ENCODE data around the gene KIFC1. TPM values are rescaled to one million over a fixed set of nuclear protein-coding genes. Genes with fewer than 3 reads are reported as not detected.
"Not testable (repeated sequence)": the region's sequence is repeated elsewhere in the genome, so short reads cannot be mapped to it uniquely, and the experiment has no call there.

The KIFC1 gene
- total RNA-seq, 1 experiment from 2014 or later = 84.5 TPM

- peaks cover 11% of the 10 kb centered on the region for H3K4me1 ChIP-seq
- peak overlapping the region; percentile 37 for H3K4me3 ChIP-seq
- peaks cover 12% of the 10 kb centered on the region; the same call in 1 of the 2 replicates for H3K36me3 ChIP-seq
- DNase-seq = no peak
- H3K27me3 ChIP-seq = no peaks in the 10 kb centered on the region
- H3K9me3 ChIP-seq (replicated peaks) = no peaks in the 10 kb centered on the region
- peak overlapping the region; percentile 53 for H3K27ac ChIP-seq
Observed at GRCh38 chr6:33390767-33391277, 801 bp upstream of the KIFC1 start.

- Histone ChIP-seq H3K4me1 (peaks cover 11% of the 10 kb centered on the region), H3K36me3 (peaks cover 15% of the 10 kb centered on the region; the same call in 1 of the 2 replicates), H3K27me3 (no peaks in the 10 kb centered on the region), H3K4me3 (peak overlapping the region; percentile 80), H3K9me3 (replicated peaks) (no peaks in the 10 kb centered on the region), H3K27ac (peak overlapping the region; percentile 87)
- peak; percentile 38 to 41 for DNase-seq
Observed at GRCh38 chr6:33391922-33392594, 435 bp downstream of the KIFC1 start.

DNA sequence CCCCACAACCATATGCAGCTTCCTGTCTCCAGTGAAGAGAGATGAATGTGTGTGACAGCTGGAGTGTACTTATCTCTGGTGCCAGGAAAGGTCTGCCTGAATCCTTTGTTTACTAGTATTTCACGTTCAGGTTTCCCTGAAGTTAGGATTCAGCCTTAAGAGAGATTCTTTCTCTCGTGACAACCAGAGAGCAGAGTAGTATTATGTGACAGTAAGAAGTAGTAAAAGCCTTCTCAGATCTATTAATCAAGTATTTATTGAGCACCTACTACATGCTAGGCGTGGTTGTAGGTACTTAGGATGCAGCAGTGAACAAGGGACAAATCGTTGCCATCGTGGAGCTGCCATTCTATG lies 949 bp downstream of the KIFC1 start:
- no peaks in the 10 kb centered on the region for H3K27me3 ChIP-seq
- peaks cover 11% of the 10 kb centered on the region for H3K4me1 ChIP-seq
- H3K27ac ChIP-seq = peak overlapping the region; percentile 87
- peak; percentile 35 to 59 for DNase-seq
- peak overlapping the region; percentile 80 for H3K4me3 ChIP-seq
- peaks cover 18% of the 10 kb centered on the region for H3K36me3 ChIP-seq
- H3K9me3 ChIP-seq (replicated peaks) = no peaks in the 10 kb centered on the region

- Histone ChIP-seq H3K36me3 (peaks cover 22% of the 10 kb centered on the region), H3K4me1 (peaks cover 11% of the 10 kb centered on the region), H3K27me3 (no peaks in the 10 kb centered on the region), H3K9me3 (replicated peaks) (no peaks in the 10 kb centered on the region), H3K4me3 (peak overlapping the region; percentile 80), H3K27ac (peak overlapping the region; percentile 87)
- no peak for DNase-seq
Observed at GRCh38 chr6:33392979-33393378, 1.4 kb downstream of the KIFC1 start.

DNA sequence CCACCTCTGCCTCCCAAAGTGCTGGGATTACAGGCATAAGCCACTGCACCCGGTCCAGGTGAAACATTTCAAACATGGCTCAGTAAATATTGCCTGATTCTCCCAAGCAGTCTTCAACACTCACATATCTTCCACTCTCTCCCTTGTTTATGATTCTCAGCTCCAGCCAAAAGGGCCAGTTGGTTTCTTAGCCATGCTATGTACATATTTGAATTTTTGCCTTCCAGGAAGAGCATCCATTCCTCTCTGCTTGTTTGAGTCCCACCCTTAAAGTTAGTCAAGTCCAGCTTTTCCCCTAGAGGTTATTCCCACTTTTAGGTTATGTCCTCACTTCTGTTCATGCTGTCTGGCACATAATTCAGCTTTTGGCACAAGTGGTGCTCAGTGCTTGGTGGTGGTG lies 5.9 kb downstream of the KIFC1 start:
- no peak overlapping the region for H3K27ac ChIP-seq

DNA sequence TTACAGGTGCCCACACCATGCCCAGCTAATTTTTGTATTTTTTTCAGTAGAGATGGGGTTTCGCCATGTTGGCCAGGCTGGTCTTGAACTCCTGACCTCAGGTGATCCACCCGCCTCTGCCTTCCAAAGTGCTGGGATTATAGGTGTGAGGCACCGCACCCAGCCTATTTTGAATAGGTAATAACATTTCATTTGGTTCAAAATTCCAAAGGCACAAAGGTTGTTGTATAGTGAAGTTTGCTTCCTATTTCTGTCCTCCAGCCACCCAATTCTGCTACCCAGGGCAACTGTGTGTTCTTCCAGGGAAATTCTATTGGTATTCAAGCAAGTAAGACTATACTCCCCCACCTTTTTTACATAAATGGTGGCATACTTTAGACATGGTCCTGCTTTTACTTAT lies 7.0 kb downstream of the KIFC1 start:
- not testable (repeated sequence) for H3K27ac ChIP-seq; H3K27me3 ChIP-seq; DNase-seq; H3K4me1 ChIP-seq; H3K9me3 ChIP-seq (replicated peaks); H3K4me3 ChIP-seq
- H3K36me3 ChIP-seq = peaks cover 73% of the 10 kb centered on the region

More for the DNA sequence above, 5.9 kb downstream of the KIFC1 start:
- Histone ChIP-seq H3K36me3 (peaks cover 62% of the 10 kb centered on the region), H3K9me3 (replicated peaks) (no peaks in the 10 kb centered on the region), H3K4me1 (peaks cover 4% of the 10 kb centered on the region), H3K4me3 (no peak overlapping the region), H3K27me3 (no peaks in the 10 kb centered on the region)
- no peak for DNase-seq

DNA sequence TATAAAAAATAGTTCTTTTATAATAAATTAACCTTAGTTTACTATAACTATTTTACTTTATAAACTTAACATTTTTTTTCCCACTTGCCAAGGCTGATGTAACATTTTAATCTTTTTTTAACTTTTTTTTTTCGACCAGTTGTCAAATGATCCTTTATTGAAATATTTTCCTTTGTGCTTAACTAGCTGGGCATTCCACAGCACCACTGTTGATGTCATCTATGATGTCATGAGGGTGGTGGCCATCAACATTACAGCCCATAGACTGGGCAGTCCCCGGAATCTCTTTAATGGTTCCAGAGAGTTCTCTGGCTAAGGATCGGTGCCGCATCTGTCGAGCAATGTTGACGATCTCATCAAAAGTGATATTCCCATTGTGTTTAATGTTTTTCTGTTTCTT lies 8.3 kb downstream of the KIFC1 start:
- not testable (repeated sequence) for H3K27ac ChIP-seq; DNase-seq; H3K27me3 ChIP-seq; H3K4me1 ChIP-seq; H3K9me3 ChIP-seq (replicated peaks); H3K4me3 ChIP-seq
- H3K36me3 ChIP-seq = peaks cover 81% of the 10 kb centered on the region

DNA sequence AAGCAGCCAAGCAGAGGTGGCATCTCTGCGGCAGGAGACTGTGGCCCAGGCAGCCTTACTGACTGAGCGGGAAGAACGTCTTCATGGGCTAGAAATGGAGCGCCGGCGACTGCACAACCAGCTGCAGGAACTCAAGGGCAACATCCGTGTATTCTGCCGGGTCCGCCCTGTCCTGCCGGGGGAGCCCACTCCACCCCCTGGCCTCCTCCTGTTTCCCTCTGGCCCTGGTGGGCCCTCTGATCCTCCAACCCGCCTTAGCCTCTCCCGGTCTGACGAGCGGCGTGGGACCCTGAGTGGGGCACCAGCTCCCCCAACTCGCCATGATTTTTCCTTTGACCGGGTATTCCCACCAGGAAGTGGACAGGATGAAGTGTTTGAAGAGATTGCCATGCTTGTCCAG lies 13.3 kb downstream of the KIFC1 start:
- Histone ChIP-seq H3K36me3 (peaks cover 81% of the 10 kb centered on the region), H3K27ac (no peak overlapping the region), H3K4me3 (no peak overlapping the region), H3K4me1 (peaks cover 5% of the 10 kb centered on the region), H3K27me3 (no peaks in the 10 kb centered on the region), H3K9me3 (replicated peaks) (no peaks in the 10 kb centered on the region)
- DNase-seq = no peak

DNA sequence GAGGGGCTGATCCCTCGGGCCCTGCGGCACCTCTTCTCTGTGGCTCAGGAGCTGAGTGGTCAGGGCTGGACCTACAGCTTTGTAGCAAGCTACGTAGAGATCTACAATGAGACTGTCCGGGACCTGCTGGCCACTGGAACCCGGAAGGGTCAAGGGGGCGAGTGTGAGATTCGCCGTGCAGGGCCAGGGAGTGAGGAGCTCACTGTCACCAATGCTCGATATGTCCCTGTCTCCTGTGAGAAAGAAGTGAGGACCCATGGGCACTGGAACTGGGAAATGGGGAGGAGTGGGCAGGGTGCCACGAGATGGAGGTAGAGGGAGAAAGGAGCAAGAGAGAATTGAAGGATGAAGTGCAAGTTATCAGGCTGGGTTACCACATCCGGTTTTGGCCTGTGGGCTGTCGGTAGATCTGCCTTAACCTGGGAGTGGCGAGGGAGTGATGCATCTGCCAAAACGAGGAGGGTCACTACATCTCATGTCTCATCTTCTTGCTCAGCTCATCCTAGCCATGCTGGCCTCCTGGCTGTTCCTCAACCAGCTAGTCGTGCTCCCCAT lies 13.8 kb downstream of the KIFC1 start:
- peaks cover 5% of the 10 kb centered on the region for H3K4me1 ChIP-seq
- DNase-seq = no peak
- H3K27ac ChIP-seq = no peak overlapping the region
- H3K27me3 ChIP-seq = no peaks in the 10 kb centered on the region
- H3K9me3 ChIP-seq (replicated peaks) = no peaks in the 10 kb centered on the region
- H3K36me3 ChIP-seq = peaks cover 81% of the 10 kb centered on the region
- no peak overlapping the region for H3K4me3 ChIP-seq

GRCh38 chr6:33406126-33406525 lies 14.5 kb downstream of the KIFC1 start:
- DNase-seq = no peak
- H3K36me3 ChIP-seq = peaks cover 75% of the 10 kb centered on the region
- H3K9me3 ChIP-seq (replicated peaks) = no peaks in the 10 kb centered on the region

DNA sequence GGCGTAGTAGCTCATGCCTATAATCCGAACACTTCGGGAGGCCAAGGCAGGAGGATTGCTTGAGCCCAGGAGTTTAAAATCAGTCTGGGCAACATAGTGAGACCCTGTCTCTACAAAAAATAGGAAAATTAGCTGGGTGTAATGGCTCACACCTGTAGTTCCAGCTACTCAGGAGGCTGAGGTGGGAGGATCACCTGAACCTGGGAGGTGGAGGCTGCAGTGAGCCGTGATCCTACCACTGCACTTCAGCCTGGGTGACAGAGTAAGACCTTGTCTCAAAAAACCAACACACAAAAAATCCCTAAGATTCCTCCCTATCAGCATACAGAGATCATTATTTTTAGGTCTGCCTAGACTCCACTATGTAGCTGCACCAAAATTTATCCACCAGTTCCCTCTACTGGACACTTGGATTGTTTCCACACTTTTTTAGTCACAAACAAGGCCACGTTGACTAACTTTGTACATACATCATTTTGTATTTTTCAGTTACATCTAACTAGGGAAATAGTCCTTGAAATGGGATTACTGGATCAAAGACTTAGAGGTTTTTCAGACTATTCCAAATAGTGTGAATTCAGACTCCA lies 15.6 kb downstream of the KIFC1 start:
- H3K36me3 ChIP-seq = peaks cover 64% of the 10 kb centered on the region

More at GRCh38 chr6:33406126-33406525, 14.5 kb downstream of the KIFC1 start:
- Histone ChIP-seq H3K4me1 (peaks cover 5% of the 10 kb centered on the region), H3K27me3 (no peaks in the 10 kb centered on the region), H3K27ac (no peak overlapping the region), H3K4me3 (no peak overlapping the region)

GRCh38 chr6:33410050-33410710 lies 18.6 kb downstream of the KIFC1 start:
- peaks cover 37% of the 10 kb centered on the region for H3K36me3 ChIP-seq
- H3K27ac ChIP-seq = peak overlapping the region; percentile 61
- no peaks in the 10 kb centered on the region for H3K9me3 ChIP-seq (replicated peaks)
- H3K27me3 ChIP-seq = no peaks in the 10 kb centered on the region
- peak overlapping the region; percentile 89 for H3K4me3 ChIP-seq
- H3K4me1 ChIP-seq = peaks cover 5% of the 10 kb centered on the region
- peak; percentile 97 to 98 for DNase-seq

More for the DNA sequence above, 15.6 kb downstream of the KIFC1 start:
- no peaks in the 10 kb centered on the region for H3K9me3 ChIP-seq (replicated peaks)
- H3K27ac ChIP-seq = no peak overlapping the region
- H3K4me3 ChIP-seq = no peak overlapping the region
- DNase-seq = peak in 1 of 2 experiments; percentile 30
- peaks cover 5% of the 10 kb centered on the region for H3K4me1 ChIP-seq
- no peaks in the 10 kb centered on the region for H3K27me3 ChIP-seq

- Histone ChIP-seq H3K9me3 (replicated peaks) (no peaks in the 10 kb centered on the region), H3K27ac (peak within 1 kb of the TSS; percentile 61), H3K36me3 (peaks cover 32% of the 10 kb centered on the region), H3K27me3 (no peaks in the 10 kb centered on the region), H3K4me1 (peaks cover 5% of the 10 kb centered on the region), H3K4me3 (peak within 1 kb of the TSS; percentile 89)
- DNase-seq = no peak
Observed at GRCh38 chr6:33410711-33411631, 19.3 kb downstream of the KIFC1 start, which contains the start of gene PHF1. Gene PHF1, plus strand, starts transcription at chr6:33411014. Its CDS starts 1,250 bp downstream, at chr6:33412264.

- peaks cover 5% of the 10 kb centered on the region for H3K4me1 ChIP-seq
- no peaks in the 10 kb centered on the region for H3K9me3 ChIP-seq (replicated peaks)
- peak overlapping the region; percentile 89 for H3K4me3 ChIP-seq
- peak overlapping the region; percentile 56; the same call in 1 of the 2 replicates for H3K27ac ChIP-seq
- peaks cover 25% of the 10 kb centered on the region for H3K36me3 ChIP-seq
- no peak for DNase-seq
- H3K27me3 ChIP-seq = no peaks in the 10 kb centered on the region
Observed at GRCh38 chr6:33411632-33412005, 20.0 kb downstream of the KIFC1 start.

All from SJCRH30 (cell line).